NCI-H1105 treated with DMSO at 0.1 percent for 48 hours (cell line): ENCODE data around the gene AIMP2.
"Not testable (repeated sequence)": the region's sequence is repeated elsewhere in the genome, so short reads cannot be mapped to it uniquely, and the experiment has no call there.

ENCODE experiments used
- DNase-seq: peaks from one replicate; lab custom pipeline; 2025; lab: John Stamatoyannopoulos, UW

AIMP2 gene

DNA sequence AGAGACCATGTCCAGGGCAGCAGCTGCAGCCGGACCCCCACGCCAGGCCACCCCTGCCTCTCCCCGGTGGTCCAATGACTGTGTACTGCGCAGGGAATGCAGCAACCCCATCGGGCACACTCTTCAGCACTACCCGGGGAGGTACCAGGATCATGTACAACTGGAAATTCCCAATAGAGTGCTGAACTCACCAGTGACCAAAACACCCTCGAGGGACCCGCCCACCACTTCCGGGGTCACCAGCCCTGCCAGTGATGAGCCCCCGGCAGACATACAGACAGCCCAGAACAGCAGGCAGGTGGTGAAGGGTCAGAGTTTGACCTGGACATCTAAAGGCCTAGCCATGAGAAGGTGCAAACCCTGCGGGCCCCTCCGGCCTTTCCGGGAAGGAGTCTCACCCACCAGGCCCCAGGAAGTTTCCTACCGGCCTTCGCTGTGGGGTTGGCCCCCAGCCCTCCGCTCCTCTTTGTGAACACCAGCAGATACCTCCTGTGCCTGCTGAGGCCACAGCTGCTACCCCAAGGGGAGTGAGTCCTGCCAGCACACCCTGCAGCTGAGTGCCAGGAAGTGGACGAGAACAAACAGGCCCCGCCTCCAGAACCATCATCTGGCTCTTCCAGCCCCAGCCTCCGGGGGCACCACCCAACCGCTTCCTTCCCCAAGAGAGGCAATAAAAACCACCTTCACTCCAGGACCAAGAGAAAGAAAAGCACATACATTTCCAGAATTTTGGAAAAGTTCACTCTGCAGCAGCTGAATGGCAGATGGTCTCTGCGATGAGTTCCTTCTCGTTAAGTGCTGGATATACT is 17.1 kb downstream of the AIMP2 start:
- no peak for DNase-seq

DNA sequence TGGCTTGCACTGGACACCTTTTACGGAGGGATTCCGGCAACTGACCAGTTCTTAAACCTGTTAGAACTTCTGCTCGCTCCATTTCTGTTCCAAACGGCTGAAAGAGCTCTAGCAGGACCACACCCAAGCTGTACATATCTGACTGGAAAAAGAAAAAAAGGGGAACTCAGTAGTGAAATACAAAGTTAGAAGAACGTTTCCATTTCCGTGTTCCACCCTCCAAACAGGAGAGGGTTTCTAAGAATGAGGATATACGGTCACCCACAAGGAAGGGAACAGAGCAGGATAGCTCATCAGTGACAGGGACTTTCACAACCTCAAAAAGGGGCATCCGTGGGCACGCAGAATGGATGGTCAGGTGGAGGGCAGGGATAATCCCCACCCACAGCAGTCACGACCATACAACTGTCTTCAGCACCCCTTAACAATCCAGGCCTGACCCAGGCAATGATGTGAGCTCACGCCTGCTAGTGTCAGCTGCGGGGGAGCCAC is 17.8 kb downstream of the AIMP2 start:
- no peak for DNase-seq

DNA sequence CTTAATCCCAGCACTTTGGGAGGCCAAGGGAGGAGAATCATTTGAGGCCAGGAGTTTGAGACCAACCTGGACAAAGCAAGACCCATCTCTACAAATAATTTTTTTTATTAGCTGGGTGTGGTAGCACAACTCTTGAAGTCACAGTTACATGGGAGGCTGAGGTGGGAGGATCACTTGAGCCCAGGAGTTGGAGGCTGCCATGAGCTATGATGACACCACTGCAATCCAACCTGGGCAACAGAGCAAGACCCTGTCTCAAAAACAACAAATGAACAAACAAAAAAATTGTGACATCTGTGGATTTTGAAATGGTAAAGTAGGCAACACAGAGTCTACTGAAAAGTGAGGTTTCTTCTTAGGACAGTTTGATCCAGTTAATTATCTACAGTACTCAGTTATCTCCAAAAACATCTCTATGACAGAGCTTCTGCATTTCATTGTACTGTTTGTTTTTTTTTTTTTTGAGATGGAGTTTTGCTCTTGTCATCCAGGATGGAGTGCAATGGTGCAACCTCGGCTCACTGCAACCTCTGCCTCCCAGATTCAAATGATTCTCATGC is 18.8 kb downstream of the AIMP2 start:
- DNase-seq, result no peak

DNA sequence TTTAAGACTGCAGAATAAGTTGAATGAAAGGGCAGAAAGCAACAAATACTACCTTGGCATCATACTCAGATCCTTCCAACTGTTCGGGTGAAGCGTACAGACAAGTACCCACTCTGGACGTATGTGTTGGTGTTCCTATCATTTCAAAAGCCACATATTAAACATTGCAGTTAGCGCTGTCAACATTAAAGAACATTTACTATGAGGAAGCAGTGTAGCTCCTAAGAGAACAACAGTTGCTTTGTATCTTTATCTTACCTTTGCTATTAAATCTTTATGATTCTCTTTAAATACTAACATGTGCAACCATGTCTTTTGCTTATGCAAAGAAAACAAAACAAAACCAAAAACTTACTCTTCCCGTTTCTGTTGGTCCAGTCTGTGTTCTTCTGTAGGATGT is 19.5 kb downstream of the AIMP2 start:
- DNase-seq, result no peak

DNA sequence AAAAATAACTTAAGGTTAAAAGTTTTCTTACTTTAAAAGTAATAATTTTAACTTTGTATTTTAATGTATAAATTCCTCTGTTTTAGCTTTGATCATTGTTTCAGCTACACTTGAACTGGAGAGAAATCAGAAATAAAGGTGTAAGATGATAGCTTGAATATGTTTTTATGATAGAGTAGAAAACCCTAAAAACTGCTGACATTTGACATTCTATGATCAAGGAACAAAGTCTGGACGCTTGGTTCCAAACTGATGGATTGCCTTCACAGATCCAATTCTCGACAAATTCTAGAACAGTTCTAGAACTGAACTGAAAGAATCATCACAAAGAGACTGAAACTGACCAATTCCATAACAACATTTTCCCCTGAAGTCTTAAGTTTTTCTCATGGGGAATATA is 21.9 kb downstream of the AIMP2 start, which contains the start of gene ANKRD61:
TSS of gene ANKRD61 (plus strand) at position 389 of the 400 bp plus-strand sequence. CDS start at position 389, 0 bp downstream.
- no peak for DNase-seq

DNA sequence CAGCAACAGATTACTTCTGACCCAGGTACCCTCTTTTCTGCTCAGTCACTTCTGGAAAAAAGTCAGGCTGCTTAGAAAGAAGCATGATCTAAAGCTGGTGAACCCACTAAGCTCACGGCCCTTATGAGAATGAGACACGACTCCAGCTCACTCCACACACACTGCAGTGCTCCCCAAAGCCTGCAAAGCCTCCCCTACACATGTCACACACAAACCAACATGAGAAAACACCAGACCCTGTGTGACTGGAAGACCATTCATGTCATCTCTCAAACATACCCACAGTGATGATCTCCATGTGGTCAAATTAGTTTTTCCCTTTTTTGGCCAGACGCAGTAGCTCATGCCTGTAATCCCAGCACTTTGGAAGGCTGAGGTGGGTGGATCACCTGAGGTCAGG is 22.5 kb downstream of the AIMP2 start:
- no peak for DNase-seq

DNA sequence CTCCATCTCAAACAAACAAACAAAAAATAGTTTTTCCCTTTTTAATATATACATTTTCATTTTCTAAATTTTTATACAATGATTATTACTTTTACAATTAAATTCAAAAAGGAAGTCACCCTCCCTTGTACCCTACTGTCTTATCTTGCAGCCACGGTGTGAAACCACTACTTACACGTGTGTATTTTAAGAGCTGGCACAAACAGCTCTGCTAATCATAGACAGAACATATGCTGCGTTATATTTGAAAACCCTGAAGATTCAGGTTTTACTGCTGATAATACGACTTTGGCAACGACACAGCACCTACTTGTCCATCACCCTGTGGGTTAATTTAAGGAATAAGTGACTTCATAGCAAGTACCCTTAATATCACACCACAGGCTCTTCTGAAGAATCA is 23.1 kb downstream of the AIMP2 start:
- no peak for DNase-seq

DNA sequence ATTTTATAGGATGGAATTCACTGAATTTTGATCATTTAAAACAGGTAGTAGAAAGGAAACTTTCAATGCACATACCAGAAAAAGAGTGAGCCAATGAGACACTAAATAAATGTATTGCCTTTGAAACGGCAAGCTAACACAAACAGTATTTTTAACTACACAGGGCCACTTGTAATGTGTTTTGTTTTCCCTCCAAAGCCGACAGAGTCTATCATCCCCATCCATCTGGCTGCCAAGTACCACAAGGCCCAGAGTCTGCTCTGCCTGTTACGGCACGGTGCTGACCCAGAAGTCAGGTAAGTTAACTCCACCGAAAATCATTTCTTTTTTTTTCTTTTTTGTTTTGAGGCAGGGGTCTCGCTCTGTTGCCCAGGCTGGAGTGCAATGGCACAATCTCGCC is 23.6 kb downstream of the AIMP2 start:
- DNase-seq, result no peak

DNA sequence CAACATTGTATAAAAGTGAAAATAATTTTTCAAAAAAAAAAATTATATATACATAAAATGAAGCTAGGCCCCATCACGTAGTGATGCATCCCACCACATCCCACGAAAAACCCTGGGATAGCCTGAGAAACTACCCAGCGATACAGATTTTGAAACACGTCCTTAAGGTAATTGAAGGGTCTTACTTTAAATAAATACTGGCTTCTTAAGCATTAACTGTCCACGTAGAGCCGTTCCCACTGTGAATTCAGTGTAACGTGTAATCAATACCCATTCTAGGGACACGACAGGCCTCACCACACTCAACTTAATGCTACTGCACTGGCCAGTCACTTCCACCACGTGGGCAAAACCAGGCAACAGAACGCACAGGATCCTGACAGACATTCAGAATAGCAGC is 26.1 kb downstream of the AIMP2 start:
- no peak for DNase-seq

DNA sequence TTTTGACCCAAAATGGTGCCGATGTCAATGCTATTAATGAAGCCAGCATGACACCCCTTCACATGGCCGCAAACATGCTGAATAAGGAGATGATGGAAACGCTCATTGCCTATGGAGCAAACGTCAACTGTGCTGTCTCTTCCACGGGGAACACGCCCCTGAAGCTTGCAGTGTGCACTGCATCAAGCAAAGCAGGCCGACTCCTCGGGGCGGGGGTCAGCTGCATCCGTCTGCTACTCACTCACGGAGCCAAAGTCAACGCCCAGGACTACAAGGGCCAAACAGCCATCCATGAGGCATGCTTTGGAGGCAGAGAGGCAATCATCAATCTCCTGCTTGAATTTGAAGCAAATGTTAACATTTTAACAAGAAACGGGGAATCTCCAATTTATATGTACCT is 26.6 kb downstream of the AIMP2 start:
- no peak for DNase-seq

DNA sequence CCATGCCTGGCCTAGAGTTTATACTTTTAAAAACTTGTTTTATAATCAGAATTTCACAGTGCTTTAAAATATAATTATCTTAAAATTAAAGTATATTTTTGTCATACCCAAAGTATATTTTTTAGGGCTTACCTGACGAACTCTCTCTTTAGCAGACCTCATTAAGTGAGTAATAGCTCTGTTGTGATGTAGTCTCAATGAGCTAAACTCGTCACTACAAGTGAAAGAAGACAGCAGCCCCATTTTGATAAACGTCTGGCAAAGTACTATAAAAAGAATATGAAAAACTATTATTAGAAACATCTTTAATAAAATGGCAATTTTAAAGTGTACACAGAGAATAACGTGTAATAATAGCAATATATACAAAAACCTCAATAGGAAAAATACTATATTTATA is 40.7 kb downstream of the AIMP2 start:
- DNase-seq, result no peak

DNA sequence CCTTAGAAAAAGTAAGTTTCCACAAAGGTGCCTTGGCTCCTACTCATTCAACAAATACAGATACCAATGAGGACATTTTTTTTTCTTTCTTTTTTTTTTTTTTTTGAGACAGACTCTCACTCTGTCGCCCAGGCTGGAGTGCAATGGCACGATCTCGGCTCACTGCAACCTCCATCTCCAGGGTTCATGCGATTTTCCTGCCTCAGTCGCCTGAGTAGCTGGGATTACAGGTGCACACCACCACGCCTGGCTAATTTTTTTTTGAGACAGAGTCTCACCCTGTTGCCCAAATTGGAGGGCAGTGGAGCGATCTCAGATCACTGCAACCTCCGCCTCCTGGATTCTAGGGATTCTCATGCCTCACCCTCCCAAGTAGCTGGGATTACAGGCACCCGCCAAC is 42.1 kb downstream of the AIMP2 start:
- DNase-seq, result not testable (repeated sequence)

DNA sequence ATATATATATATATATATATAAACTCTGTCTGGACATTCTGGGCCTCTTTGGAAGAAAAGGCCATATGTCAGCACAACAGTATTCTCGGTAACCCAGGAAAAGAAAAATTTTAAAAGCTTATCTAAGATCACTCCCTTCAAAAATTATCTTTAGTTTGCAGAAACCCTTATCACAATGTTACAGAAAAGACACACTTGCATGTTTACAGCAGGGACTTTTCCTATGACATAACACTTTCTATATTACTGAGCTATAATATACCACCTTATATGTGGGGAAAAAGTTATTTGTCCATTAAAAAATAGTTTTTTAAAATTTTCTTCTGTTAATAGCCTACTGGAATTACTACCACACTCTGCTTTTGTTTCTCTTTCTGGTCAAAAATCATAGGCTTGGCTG is 47.5 kb downstream of the AIMP2 start:
- DNase-seq, result no peak

DNA sequence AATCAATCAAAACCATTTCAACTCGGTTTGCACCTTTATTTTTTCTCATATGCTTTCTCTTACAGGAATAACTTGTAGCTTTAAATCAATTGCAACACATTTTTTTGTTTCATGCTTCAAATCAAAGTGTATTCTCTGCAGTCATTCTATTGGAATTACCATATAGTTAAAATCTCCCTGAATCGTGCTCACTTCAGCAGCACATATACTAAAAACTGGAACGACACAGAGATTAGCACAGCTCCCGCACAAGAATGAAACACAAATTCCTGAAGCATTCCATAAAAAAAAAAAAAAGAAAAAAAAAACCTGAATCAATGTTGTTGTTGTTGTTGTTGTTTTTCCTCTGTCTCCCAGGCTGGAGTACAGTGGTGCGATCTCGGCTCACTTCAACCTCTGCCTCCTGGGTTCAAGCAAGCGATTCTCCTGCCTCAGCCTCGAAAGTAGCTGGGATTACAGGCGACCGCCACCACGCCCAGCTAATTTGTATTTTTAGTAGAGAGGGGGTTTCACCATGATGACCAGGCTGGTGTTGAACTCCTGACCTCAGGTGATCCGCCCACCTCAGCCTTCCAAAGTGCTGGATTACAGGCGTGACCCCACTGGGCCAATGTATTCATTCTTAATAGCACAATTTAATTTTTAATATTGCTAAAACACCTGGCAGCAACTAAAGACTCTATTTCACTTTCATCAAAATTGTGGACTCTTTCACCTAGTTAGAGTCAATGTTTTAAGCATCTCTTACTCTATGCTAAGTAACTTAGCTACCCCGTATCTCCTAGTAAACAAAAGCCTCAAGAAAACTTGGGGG is 48.5 kb downstream of the AIMP2 start:
- DNase-seq, result no peak

DNA sequence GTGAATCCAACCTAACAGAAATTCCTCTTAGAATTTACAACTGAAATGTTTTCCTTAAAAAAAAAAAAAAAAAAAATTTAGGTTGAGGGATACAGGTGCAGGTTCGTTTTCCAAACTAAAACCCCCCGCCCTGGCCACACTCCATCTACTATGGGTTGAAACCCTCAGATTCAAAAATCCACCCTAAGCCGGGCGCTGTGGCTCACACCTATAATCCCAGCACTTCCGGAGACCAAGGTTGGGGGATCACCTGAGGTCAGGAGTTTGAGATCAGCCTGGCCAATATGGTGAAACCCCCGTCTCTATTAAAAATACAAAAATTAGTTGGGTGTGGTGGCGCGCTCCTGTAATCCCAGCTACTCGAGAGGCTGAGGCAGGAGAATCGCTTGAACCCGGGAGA is 50.9 kb downstream of the AIMP2 start:
- DNase-seq, result not testable (repeated sequence)

DNA sequence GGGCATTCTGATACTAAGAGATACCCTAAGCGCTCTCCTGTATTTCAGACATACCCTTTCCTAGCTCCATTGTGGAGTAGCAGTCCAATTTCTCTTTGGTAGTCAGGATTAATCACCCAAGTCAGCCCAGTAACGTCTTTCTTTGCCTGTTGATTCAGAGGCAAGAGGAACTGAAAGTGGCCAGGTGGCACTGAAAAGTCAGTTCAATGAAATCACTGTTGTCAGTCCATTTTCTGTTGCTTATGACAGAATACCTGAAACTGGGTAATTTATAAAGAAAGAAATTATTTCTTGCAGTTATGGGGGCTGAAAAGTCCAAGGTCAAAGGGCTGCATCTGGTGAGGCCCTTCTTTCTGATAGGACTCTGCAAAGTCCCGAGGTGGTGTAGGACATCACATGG is 62.3 kb downstream of the AIMP2 start:
- DNase-seq, result no peak
